Islet precursor cell (in vitro differentiated cells): Measurements from ENCODE around the gene RANBP3.
"Not testable (repeated sequence)": the region's sequence is repeated elsewhere in the genome, so short reads cannot be mapped to it uniquely, and the experiment has no call there.

ENCODE experiments used
- DNase-seq: peaks from one replicate; pipeline ENCODE4 v3.0.0-alpha.2; 2018

Gene RANBP3

DNA sequence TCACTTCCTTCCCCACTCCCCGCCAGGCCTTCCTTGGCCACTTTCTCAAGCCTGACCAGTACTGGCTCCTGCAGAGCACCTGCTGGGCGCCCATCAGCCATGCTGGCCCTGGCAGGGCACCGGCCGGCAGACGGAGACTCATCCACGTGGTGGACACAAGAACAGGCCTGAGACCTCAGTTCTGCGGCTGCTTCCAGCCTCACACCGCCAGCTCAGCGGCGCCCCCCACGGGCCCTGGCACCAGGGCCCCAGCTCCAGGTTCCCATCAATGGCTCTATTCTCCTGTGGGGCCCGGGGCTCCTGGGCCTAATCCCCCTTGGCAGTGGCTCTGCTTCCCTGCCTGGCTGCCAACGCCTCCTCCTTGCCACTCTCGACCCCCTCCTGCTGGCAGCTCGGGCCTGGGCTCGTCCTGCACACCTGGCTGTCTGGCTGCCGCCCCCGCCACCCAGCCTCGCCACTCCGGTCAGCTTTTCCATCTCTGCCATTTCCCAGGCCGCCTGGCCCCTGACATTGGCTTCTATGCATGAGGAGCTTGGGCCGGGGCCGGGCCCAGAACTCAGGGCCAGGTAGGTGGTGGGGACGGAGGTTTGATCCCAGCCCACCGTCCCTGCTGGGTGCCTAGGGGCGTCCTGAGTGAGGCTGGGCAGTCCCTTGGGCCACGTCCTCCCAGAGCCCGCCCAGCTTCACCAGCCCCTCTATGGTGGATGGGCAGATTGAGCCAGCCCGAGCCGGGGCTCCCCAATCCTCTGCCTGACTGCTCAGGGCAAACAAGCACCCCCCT is 80.6 kb downstream of the RANBP3 start:
- DNase-seq, result no peak

DNA sequence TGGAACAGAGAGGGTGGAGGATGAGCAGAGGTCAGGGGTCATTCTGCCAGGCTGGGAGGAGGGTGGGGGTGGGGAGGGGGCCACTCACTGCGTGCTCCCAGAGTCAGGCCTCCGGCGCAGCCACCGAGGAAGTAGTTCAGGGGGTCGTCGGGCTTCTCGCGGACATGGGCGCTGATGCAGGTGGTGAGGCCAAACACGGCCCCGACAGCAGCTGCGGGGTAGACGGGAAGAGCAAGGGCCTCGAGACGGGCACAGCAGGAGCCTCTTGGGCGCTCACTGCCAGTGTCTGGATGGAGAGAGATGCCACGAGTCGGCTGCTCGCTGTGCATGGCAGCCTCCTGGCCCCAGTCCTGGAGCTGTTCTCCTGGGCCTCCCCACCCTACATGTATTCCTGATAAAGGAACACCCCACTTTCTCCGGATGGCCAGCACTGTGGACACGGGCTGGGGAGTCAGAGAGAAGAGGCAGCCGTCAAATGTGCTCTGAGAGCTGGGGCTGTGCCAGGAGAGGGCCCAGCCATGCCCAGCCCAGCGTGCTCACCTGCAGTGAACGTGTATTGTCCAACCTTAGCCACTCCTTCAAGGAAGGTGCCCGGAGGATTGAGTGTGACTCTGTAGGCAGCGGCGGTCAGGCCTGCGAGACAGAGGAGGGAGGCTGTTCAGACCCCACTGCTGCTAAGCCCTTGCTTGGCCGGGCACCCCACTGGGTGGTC is 81.4 kb downstream of the RANBP3 start:
- no peak for DNase-seq

DNA sequence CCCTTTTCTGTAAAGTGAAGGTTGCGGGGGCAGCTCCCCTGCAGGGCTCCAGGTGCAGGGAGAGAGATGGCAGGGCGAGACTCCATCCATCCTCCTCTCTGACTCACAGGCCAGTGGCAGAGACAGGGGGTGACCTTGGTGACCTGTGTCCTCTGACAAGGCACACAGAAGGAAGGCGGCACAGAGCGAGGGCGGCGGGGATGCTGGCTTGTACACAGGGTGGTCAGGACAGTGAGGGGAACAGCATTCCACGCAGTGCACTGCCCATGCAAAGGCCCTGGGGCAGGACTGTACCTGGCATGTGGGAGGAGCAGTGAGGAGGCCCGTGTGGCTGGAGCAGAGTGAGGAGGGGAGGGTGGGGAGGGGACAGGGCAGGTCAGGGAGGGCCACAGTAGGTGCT is 82.0 kb downstream of the RANBP3 start:
- DNase-seq, result no peak

DNA sequence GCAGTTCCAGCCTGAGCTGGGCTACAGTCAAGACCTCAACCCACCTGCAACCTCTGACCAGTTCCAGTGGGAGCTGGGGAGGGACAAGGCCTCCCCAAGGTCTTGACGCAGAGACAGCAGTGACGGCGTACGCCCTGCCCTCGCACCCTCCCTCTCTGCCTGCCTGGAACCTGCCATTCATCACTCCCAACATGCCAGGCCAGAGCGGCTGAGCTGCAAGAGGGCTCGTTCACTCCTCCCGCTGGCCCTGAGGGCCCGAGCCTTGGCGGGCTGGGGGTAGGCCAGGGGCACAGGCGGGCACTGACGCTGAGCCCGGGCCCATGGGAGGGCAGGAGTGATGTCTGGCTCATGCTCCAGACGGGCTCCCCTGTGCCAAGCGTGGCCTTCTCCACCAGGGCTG is 82.5 kb downstream of the RANBP3 start:
- DNase-seq, result no peak

DNA sequence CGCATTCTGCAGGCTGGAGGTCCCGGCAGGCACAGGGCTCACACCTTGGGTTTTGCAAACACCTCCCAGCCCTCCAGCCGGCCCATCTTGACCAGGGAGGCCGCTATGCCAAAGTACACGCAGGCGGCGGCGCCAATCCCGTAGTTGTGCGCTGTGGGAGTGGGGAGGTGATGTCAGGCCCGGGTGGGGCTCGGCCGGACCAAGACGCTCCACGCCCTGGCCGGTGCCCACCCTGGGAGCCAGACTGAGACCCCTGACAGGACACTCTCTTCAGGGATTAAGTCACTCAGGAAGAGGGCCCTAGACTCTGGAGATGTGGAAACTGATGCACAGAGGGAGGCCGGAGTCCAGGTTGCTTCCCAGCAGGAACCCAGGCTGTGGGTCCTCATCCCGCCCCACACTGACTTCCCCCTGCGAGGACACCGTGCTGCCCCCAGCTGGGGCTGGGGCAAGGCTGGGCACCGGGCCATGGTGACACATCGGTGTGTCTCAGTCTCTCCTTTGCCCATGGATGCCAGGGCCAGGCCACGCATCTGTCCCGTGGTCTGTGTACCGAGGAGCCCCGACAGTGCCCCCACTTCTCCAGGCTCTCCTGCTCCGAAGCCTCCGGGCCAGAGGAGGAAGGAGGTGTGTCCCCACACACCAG is 83.1 kb downstream of the RANBP3 start:
- no peak for DNase-seq

DNA sequence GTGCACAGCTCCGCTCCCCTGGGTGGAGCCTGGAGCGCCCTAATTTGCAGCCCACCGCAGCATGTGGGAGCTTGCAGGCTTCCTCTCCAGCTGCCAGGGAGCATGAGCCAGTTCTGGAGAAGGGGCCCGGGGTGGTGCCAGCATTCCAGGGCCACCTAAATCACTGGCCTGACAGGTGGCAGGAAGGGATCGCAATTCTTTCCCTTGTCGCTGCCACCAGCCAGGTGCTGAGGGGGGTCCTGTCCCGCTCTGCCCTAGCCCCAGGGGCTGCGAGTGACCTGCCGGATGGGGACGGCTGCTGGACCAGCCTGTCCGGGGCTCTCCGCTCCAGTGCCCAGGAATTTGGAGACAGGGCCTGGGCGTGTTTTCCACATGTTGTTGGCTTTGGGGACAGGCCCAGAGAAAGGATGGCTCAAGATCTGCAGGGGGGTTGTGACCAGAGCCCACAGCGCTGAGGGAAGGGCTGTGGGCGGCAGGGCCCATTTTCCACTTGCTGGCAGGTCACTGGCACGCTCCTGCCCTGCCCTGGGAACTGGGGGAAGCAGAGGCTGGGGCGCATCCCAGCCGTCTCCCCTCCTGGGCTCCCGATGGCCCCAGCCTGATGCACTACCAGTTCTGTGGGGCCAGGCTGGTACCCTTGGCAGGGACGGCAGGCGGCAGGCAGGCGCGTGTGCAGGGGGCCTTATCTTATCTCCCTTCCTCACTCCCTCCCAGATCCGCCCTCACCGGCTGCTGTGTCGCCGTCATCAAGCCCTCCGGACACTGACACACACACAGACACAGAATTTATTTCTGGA is 83.8 kb downstream of the RANBP3 start:
- DNase-seq, result no peak

DNA sequence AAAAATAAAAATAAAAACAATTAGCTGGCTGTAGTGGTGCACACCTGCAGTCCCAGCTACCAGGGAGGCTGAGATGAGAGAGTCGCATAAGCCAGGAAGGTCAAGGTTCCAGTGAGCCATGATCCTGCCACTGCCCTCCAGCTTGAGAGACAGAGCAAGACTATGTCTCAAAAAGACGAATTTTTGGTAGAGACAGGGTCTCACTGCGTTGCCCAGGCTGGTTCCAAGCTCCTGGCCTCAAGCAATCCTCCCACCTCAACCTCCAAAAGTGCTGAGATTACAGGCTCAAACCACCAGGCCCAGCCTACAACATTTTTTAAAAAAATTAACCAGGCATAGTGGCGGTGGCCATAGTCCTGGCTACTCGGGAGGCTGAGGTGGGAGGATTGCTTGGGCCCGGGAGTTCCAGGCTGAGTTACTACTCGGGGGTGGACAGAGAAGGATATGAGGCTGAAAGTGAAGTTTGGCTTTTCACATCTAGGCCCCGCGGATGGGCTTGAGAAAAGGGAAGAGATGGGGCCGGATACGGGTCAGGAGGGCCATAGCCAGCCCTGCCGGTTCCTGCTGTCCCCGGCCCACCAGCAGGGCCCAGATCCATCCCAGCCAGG is 84.5 kb downstream of the RANBP3 start:
- no peak for DNase-seq

DNA sequence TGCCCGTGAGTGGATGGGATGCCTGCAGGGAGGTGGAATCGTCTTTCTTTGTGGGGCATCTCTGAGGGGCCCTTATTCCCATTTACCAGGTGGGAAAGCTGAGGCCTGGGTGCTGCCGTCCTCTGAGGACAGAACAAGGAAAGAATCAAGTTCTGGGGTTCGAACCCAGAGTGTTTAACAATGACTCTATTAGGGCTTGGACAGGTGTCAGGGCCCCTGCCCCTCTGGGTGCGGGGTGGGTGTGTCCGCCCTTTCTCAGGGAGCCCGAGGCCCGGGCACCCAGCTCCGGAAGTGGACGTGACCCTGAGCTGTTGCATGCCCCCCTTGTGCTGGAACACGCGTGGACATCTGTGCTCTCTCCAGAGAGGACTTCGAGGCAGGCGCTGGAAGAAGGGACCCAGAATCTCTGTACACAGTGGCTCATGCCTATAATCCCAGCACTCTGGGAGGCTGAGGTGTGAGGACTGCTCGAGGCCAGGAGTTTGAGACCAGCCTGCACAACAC is 85.1 kb downstream of the RANBP3 start:
- DNase-seq, result no peak

DNA sequence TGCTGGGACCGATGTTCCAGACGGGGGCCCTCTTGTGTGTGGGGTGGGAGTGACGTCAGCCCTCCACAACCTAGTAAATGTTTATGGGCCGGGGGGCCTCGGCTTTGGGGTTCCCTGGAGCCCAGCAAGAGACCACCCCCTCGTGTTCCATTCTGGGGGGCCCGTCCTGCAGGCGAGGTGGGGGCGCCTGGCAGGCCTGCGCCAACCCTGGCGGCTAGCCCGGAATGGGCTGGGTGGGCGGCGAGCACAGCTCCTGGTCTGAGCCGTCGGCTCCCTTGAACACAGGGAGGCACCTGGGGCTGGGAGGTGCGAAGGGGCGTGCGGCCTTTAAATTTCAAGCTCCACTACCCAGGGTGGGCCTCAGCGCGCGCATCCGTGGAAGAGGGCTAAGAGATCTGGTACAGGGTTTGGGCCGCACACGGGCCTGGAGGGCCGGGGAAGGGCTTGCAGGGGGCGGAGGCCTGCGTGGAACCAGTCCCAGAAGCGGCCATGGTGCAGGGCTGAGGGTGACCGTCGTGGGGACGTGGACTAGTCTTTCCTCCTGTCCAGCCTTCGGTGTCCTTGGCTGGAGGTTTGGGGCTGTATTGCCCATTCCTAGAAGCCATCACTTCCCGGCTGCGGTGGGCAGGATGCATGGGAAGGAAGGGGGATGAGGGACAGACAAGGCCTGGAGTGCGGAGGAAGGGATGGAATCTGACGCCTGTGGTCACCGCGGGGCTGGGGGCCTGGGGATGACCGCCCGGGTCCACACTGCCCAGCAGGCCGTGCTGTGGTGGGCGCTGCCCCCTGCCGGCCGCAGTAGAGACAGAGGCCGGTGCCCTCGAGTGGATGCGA is 85.8 kb downstream of the RANBP3 start:
- DNase-seq, result peak; percentile 81

DNA sequence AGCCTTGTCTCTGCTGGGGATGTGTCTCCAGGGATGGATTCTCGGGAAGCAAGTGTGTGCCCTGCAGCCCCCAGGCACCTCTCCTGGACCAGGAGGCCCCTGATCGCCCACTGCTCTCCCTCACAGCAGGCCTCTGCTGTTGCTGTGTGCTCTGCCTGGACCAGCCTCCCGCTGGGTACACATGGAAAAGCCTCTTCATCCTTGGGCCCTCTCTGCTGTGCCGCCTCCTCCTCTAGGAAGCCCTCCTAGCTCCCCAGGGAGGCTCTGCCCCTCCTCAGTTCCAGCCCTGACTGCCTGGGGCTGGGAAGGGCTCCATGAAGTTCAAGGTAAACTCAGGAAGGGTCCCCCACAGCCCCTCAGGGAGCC is 86.4 kb downstream of the RANBP3 start:
- DNase-seq, result no peak

DNA sequence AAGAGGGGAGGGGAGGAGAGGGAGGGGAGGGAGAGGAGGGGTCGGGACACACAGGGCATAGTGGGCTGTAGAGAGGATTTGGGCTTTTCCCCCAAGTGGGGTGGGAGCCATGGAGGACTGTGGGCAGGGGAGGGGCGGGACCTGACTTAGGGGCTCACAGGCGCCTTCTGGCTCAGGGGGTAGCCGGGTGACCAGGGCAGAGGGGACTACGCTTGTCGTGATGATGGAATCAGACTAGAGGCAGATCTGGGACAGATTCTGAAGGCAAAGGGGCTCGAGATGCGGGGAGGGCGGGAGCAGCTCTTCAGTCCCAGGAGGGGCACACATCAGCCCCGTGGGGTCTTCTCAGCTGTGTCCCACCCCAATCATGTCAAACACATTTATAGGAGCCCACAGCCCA is 87.8 kb downstream of the RANBP3 start:
- DNase-seq, result no peak

DNA sequence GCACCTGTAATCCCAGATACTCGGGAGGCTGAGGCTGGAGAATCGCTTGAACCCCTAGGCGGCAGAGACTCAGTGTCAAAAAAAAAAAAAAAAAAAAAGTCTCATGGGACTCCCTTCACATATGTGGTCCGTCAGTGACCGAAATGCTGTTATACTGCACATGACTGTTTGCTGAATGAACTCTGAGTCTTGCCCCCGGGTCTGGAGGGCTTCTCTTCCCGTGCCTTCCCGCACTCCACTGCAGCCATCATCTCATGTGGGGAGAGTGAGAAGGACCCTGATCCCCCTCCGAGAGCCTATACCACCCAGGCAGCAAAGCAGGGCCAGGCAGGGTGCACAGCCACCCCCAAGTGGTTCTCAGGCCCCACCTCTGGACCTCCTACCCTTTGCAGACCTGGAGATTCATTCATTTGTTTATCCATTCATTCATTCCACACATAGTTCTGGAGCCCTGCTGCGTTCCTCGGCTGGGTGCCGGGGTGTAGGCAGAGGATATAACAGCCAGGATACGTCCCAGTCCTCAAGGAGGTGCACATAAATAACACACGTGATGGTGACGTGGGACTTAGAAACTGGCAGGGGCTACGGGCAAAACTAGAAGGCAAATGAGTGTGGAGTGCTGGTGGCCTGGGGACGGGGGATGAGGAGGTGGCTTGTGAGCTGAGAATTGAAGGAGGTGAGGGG is 88.5 kb downstream of the RANBP3 start:
- no peak for DNase-seq

DNA sequence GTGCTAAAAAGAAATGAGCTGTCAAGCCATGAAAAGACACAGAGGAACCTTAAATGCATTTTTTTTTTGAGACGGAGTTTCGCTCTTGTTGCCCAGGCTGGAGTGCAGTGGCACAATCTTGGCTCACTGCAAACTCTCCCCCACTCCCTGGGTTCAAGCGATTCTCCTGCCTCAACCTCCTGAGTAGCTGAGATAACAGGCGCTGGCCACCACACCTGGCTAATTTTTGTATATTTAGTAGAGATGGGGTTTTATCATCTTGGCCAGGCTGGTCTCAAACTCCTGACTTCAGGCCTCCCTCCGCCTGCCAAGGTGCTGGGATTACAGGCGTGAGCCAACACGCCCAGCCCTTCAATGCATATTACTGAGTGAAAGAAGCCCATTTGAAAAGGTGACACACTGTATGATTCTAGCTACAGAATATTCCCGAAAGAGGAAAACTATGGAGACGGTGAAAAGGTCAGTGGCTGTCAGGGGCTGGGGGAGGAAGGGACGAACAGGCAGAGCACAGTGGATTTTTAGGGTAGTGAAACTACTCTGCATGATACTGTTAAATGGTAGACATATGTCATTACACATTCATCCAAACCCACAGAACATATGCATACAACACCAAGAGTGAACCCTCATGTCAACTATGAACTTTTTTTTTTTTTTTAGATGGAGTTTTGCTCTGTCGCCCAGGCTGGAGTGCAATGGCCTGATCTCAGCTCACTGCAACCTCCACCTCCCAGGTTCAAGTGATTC is 93.7 kb downstream of the RANBP3 start:
- not testable (repeated sequence) for DNase-seq

DNA sequence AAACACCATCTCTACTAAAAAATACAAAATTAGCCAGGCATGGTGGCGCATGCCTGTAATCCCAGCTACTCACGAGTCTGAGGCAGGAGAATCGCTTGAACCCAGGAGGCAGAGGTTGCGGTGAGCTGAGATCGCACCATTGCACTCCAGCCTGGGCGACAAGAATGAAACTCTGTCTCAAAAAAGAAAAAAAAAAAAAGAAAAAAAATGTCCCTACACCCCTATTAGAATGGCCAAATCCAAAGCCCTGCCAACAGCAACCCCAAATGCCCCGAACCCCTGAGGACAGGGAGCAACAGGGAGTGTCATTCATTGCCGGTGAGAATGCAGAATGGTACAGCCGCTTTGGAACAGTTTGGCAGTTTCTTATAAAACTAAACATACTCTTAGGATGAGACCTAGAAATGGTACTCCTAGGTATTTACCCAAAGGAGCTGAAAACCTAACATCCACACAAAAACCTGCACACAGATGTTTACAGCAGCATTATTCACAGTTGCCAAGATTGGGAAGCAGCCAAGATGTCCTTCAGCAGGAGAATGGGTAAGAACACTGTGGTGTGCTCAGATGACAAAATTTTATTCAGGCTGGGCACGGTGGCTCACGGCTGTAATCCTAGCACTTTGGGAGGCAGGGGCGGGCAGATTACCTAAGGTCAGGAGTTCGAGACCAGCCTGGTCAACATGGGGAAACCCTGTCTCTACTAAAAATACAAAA is 94.6 kb downstream of the RANBP3 start:
- DNase-seq, result not testable (repeated sequence)

DNA sequence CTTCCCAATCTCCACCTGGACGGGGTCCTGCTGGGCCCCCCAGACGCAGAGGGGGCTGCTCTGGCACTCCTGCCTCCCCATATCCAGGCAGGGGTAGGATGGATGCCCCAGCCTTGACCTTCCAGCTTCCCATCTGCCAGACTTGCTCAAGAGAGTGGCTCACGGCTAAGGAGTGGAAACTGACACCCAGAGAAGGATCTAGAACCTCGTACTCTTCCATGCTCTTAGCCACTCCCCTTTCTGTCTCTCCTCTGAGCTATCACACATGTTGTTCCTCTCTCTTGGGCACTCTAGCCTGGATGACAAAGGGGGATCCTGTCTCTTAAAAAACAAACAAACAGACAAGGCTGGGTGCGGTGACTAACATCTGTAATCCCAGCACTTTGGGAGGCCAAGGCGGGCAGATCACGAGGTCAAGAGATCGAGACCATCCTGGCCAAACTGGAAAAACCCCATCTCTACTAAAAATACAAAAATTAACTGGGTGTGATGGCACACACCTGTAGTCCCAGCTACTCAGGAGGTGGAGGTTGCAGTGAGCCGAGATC is 95.4 kb downstream of the RANBP3 start:
- no peak for DNase-seq

DNA sequence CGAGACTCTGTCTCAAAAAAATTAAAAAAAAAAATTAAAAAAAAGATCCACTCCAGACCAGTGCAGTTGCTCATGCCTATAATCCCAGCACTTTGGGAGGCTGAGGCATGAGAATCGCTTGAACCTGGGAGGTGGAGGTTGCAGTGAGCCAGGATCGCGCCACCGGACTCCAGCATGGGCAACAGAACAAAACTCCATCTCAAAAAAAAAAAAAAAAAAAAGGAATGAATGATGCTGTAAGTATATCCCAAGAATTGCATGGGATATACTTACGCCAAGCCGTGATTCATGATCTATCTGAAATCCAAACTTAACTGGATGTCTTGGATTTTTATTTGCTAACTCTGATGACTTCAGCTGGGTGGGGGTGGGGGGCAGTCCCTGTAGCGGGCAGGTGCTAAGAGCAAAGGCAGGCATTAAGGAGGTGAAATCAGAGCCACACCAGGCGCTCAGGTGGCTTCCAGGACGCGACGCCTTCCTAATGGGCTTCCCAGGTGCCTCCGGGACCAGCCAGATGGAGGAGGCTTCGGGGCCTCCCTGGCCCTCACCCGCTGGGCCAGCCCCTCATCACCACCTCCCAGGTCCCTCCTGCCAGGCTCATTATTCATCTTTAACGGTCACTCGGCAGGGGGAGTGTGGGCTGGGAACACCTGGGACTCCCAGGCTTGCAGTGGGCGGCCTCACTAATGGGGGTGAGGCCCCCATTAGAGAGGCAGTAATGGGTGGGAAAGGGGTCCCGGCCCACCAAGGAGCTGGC is 96.2 kb downstream of the RANBP3 start:
- DNase-seq, result no peak

DNA sequence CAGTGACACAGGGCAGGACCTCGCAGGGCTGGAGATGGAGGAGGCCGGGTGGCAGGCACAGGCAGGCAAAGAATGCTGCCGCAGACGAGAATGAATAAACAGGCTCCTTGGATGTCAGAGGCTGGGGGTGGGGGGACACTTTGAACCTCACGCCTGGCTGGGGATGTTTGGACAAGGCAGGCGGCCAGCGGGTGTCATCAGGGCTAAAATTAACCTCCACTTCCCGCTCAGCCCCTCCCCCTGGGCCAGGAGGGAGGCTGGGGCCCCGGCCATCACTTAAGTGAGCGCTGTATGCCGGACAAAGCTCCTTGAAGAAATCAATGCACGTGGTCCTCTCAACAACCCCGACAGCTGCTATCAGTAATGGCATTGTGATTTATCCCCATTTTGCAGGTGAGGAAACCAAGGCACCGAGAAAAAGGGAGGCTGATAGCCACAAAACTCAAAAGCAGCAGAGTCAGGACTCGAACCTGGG is 97.3 kb downstream of the RANBP3 start:
- peak; percentile 72 for DNase-seq

DNA sequence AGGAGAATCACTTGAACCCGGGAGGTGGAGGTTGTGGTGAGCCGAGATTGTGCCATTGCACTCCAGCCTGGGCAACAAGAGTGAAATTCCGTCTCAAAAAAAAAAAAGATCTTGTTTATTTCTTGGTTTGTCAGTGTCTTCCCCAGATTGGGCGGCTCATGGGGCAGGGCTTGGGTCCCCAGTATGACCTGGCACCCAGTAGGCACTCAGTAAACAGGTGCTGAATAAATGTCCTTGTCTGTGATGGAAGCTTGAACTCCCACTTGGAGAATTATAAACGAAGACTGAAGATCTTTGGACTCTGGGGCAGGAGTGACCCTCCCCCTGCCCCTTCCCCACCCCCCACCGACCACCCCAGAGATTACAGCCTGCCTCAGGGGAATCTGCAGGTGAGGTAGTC is 97.7 kb downstream of the RANBP3 start:
- DNase-seq, result no peak
